ENCODE measurements around the gene GAS5. TPM values are rescaled to one million over a fixed set of nuclear protein-coding genes. Genes with fewer than 3 reads are reported as not detected.

GAS5 gene
- total and polyA plus RNA-seq, 9 of the 15 experiments (the other 6 are each of a cell fraction or from before 2014, with no cell fraction given) = 565 to 1,860 (median 1,006) TPM

DNA sequence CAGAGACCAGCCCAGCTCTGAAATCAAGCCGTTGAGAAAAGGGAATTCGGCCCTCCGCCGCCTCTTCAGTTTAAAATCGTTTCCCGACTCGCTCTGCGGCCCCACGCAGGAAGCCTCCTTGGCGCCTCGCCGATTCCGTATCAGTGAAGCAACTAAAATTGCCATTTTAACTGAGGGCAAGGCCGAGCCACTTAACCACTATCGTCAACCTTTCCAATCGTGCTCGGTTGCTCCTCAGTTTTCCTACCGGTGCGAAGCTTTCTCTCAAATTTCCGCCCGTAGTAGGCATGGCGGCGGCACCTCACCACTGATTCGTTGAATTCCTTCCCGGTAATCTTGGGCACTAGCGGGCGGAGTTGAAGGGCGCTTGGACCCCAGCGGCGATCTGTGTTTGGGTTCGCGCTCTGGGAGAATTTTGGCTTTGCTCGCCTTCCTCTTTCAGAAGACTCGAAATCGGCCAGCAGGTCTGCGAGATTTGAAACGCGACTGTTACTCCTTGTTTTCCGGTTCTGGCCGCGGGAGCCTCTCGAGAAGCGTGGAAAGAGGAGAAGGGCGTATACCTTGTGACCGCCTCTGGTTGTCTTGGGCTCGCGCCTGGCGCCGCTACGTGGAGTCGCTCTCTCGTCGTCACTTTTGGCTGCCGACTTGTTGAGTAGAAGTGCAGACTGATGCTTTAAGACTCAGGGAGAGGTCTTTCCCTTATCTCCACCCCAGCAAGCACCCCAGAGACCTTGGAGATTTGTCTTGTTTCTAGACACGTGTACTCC, 43.3 kb downstream of the GAS5 start, which contains the start of the genes CENPL and DARS2 (continued):
- TF ChIP-seq TCF15 (CRISPR knock-in tag; IDR thresholded peaks at IDR 0.05) (no peak), HDAC8 (tag; IDR thresholded peaks at IDR 0.05) (0 out of 2 replicates have a peak, but pooled peaks have one; percentile 48), MLX (CRISPR knock-in tag; conservative IDR thresholded peaks at IDR 0.05) (no peak; a peak in 1 of 4 replicates), RNF2 (IDR thresholded peaks at IDR 0.05) (peak; percentile 59; the same call in 1 of the 2 replicates), EP400 (IDR thresholded peaks at IDR 0.05) (peak; percentile 99), ZNF277 (CRISPR knock-in tag; IDR thresholded peaks at IDR 0.05; ENCODE audit: borderline replicate concordance) (no peak), BRD9 (IDR thresholded peaks at IDR 0.05; ENCODE audit: low read depth, partially characterized antibody) (peak; percentile 97), TBP (optimal IDR thresholded peaks at IDR 0.05; ENCODE audit: low read depth, low read length) (peak; percentile 87), ZBTB1 (CRISPR knock-in tag; IDR thresholded peaks at IDR 0.05; ENCODE audit: borderline replicate concordance, low read depth) (peak; percentile 45; the same call in 1 of the 2 replicates), FOSL1 (tag; conservative IDR thresholded peaks at IDR 0.05) (peak; percentile 58), SETDB1 (IDR thresholded peaks at IDR 0.05; ENCODE audit: low read length) (no peak), ESRRA (IDR thresholded peaks at IDR 0.05; ENCODE audit: borderline replicate concordance, low read depth) (peak; percentile 80), KDM4B (IDR thresholded peaks at IDR 0.05; ENCODE audit: borderline replicate concordance in 2 of 2, low read depth in 1 of 2) (peak in 1 of 2 experiments; percentile 36; a peak in 2 of 4 replicates), SAFB (IDR thresholded peaks at IDR 0.05; ENCODE audit: borderline replicate concordance, low read depth, low read length) (no peak), ELK3 (CRISPR knock-in tag; IDR thresholded peaks at IDR 0.05) (no peak), HOXB6 (CRISPR knock-in tag; IDR thresholded peaks at IDR 0.05; ENCODE audit: borderline replicate concordance) (no peak), TOE1 (IDR thresholded peaks at IDR 0.05; ENCODE audit: borderline replicate concordance) (peak; percentile 91; the same call in 1 of the 2 replicates), TOE1 (CRISPR knock-in tag; IDR thresholded peaks at IDR 0.05; ENCODE audit: borderline replicate concordance, low read depth) (0 out of 2 replicates have a peak, but pooled peaks have one; percentile 95)
- TF ChIP-seq, protein P1, sequence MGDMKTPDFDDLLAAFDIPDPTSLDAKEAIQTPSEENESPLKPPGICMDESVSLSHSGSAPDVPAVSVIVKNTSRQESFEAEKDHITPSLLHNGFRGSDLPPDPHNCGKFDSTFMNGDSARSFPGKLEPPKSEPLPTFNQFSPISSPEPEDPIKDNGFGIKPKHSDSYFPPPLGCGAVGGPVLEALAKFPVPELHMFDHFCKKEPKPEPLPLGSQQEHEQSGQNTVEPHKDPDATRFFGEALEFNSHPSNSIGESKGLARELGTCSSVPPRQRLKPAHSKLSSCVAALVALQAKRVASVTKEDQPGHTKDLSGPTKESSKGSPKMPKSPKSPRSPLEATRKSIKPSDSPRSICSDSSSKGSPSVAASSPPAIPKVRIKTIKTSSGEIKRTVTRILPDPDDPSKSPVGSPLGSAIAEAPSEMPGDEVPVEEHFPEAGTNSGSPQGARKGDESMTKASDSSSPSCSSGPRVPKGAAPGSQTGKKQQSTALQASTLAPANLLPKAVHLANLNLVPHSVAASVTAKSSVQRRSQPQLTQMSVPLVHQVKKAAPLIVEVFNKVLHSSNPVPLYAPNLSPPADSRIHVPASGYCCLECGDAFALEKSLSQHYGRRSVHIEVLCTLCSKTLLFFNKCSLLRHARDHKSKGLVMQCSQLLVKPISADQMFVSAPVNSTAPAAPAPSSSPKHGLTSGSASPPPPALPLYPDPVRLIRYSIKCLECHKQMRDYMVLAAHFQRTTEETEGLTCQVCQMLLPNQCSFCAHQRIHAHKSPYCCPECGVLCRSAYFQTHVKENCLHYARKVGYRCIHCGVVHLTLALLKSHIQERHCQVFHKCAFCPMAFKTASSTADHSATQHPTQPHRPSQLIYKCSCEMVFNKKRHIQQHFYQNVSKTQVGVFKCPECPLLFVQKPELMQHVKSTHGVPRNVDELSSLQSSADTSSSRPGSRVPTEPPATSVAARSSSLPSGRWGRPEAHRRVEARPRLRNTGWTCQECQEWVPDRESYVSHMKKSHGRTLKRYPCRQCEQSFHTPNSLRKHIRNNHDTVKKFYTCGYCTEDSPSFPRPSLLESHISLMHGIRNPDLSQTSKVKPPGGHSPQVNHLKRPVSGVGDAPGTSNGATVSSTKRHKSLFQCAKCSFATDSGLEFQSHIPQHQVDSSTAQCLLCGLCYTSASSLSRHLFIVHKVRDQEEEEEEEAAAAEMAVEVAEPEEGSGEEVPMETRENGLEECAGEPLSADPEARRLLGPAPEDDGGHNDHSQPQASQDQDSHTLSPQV (IDR thresholded peaks at IDR 0.05) = peak; percentile 42; the same call in 1 of the 2 replicates
